Ovary (tissue), 3 donors: Measurements from ENCODE around the gene PLXNA4.

Source experiments
- POLR2A ChIP-seq: fragments of 450-650 bp; IDR thresholded peaks from one replicate; pipeline ENCODE4 v1.6.1; 2017; ENCODE audit warnings: antibody characterized with exemption, mild to moderate bottlenecking, moderate library complexity
- TF ChIP-seq, protein P1 (sequence below), 3 donors: fragments of 450-650 bp in 2 of 3; fragments of 200-600 bp in 1 of 3; IDR thresholded peaks; one replicate each; pipeline versions ENCODE4 v1.5.1 to v1.8.0; 2016 to 2022; ENCODE audit warnings: antibody characterized with exemption in 3 of 3, mild to moderate bottlenecking in 1 of 3
- donor health status: DM: no; HTN: no; CAD: no.

DNA sequence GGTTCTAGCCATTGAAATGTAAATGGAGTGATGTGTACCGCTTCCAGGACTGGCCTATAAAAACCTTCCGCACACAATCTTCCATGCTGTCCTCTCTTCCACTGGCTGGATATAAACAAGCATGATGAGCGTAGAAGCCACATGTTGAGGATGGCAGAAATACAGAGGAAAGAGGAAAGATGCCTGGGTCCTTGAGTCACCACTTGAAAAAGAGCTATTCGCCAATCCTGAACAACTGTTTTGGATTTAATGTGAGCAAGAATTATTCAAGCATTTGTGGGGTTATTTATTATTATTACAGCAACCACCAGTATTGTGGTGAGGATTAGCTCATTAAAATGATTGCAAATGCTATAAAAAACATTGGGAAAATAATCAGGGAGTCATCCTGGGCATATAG lies 45.8 kb upstream of the PLXNA4 start:
- TF ChIP-seq, protein P1, sequence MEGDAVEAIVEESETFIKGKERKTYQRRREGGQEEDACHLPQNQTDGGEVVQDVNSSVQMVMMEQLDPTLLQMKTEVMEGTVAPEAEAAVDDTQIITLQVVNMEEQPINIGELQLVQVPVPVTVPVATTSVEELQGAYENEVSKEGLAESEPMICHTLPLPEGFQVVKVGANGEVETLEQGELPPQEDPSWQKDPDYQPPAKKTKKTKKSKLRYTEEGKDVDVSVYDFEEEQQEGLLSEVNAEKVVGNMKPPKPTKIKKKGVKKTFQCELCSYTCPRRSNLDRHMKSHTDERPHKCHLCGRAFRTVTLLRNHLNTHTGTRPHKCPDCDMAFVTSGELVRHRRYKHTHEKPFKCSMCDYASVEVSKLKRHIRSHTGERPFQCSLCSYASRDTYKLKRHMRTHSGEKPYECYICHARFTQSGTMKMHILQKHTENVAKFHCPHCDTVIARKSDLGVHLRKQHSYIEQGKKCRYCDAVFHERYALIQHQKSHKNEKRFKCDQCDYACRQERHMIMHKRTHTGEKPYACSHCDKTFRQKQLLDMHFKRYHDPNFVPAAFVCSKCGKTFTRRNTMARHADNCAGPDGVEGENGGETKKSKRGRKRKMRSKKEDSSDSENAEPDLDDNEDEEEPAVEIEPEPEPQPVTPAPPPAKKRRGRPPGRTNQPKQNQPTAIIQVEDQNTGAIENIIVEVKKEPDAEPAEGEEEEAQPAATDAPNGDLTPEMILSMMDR (IDR thresholded peaks at IDR 0.05) = no peak
- no peak for TF ChIP-seq POLR2A
